ENCODE results near the gene ARHGAP15.

Gene ARHGAP15

DNA sequence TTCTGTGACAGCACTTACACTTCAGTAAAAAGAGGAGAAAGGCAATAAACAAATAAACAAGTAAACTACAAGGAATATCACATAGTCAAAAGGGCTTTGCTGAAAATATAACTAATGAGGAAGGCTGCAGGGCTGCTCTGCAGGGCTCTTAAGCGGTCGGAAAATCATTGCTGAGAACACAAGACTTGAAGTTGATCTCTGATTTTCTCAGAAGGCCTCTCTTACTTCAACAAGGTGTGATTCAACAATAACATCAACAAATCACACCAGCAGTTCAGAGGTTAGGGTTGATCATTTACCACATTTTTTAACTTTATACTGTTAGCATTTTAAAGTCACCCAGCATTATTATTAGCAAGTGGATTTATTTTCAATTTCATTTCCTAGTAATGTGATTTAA lies 215.6 kb downstream of the ARHGAP15 start:
- no peak overlapping the region for H3K4me3 ChIP-seq (ENCODE audit: insufficient read length, low read depth)
- H3K9me3 ChIP-seq (ENCODE audit: insufficient read depth, low read length) = no peaks in the 10 kb centered on the region
- H3K4me1 ChIP-seq (ENCODE audit: insufficient read depth, insufficient read length) = no peaks in the 10 kb centered on the region
- DNase-seq (ENCODE audit: low read depth, low spot score) = no peak
- TF ChIP-seq YY1 (IDR thresholded peaks at IDR 0.05; ENCODE audit: insufficient read depth, insufficient read length) = no peak
- no peaks in the 10 kb centered on the region for H3K27me3 ChIP-seq (ENCODE audit: insufficient read depth, insufficient read length)
- no peak overlapping the region for H3K9ac ChIP-seq (ENCODE audit: insufficient read length, low read depth)
- no peaks in the 10 kb centered on the region for H3K36me3 ChIP-seq (ENCODE audit: insufficient read depth, insufficient read length, low read length)

DNA sequence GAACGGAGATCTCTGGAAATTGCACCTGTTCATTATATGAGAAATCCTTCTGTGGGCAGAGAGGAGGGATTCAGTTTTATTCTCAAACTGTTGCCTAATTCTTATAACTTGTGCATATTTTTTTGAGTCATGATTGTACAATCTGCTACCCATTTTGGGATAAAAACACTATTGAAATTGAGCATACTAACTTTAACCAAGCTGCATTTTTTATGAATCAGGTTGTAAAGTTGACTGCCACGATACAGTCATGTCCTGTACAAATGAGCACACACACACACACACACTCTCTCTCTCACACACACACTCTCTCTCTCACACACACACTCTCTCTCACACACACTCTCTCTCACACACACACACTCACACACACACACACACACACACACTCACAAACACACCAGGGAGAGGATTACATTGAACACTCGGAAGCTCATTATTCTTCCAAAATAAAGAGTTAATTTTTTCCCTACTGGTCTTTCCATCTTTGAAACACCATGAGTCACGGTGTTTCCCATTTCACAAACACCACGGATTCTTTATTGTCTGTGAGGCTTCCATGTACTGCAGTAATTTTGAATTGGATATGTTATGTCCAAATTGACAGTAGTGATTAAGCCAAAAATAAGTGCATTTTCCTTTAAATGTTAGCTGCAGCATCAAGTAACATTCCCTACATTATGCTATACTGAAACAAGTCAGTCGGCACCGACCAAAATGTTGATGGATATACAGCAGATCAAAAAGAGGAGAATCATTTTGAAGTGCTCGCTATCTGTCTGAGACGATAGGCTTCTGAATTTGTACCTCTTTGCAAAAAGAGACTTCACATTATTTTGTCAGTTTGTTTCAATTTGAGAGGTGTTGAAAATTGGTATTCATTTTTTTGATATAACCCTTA lies 216.9 kb downstream of the ARHGAP15 start:
- TF ChIP-seq ZNF274 (IDR thresholded peaks at IDR 0.05; ENCODE audit: low read depth, low read length) = no peak
- TF ChIP-seq SUZ12 (IDR thresholded peaks at IDR 0.05; ENCODE audit: extremely low read depth, insufficient read depth, insufficient read length) = no peak
- TF ChIP-seq YY1 (IDR thresholded peaks at IDR 0.05; ENCODE audit: insufficient read depth, insufficient read length) = no peak
- H3K4me1 ChIP-seq (ENCODE audit: insufficient read depth, insufficient read length) = no peaks in the 10 kb centered on the region
- no peak overlapping the region for H3K9ac ChIP-seq (ENCODE audit: insufficient read length, low read depth)
- DNase-seq (ENCODE audit: low read depth, low spot score) = no peak
- no peaks in the 10 kb centered on the region for H3K9me3 ChIP-seq (ENCODE audit: insufficient read depth, low read length)
- H3K4me3 ChIP-seq (ENCODE audit: insufficient read length, low read depth) = no peak overlapping the region
- H3K27me3 ChIP-seq (ENCODE audit: insufficient read depth, insufficient read length) = no peaks in the 10 kb centered on the region
- no peaks in the 10 kb centered on the region for H3K36me3 ChIP-seq (ENCODE audit: insufficient read depth, insufficient read length, low read length)

DNA sequence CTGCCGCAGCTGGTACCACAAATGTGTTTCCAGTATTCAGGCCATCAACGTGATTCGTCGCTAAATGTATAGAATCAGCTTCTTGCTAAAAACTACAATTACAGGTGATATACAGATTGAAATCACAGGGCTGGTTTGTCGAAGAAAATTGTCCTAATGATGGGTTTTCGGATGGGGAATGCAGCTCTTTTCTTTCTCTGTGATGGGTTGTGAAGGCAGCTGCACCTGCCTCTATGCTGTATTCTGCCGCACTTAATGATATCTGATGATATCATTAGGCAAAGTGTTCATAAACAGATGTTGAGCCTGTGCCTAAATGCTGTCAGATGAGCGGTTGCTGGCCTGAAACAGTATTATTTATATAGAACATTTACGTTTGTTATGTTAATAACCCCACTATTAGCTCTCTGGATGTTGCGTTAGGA lies 218.1 kb downstream of the ARHGAP15 start:
- no peaks in the 10 kb centered on the region for H3K36me3 ChIP-seq (ENCODE audit: insufficient read depth, insufficient read length, low read length)
- H3K4me1 ChIP-seq (ENCODE audit: insufficient read depth, insufficient read length) = no peaks in the 10 kb centered on the region
- no peak for TF ChIP-seq YY1 (IDR thresholded peaks at IDR 0.05; ENCODE audit: insufficient read depth, insufficient read length)
- TF ChIP-seq ZNF274 (IDR thresholded peaks at IDR 0.05; ENCODE audit: low read depth, low read length) = no peak
- no peak for TF ChIP-seq SUZ12 (IDR thresholded peaks at IDR 0.05; ENCODE audit: extremely low read depth, insufficient read depth, insufficient read length)
- no peak overlapping the region for H3K4me3 ChIP-seq (ENCODE audit: insufficient read length, low read depth)
- H3K9me3 ChIP-seq (ENCODE audit: insufficient read depth, low read length) = no peaks in the 10 kb centered on the region
- no peak overlapping the region for H3K9ac ChIP-seq (ENCODE audit: insufficient read length, low read depth)
- no peaks in the 10 kb centered on the region for H3K27me3 ChIP-seq (ENCODE audit: insufficient read depth, insufficient read length)
- DNase-seq (ENCODE audit: low read depth, low spot score) = no peak

DNA sequence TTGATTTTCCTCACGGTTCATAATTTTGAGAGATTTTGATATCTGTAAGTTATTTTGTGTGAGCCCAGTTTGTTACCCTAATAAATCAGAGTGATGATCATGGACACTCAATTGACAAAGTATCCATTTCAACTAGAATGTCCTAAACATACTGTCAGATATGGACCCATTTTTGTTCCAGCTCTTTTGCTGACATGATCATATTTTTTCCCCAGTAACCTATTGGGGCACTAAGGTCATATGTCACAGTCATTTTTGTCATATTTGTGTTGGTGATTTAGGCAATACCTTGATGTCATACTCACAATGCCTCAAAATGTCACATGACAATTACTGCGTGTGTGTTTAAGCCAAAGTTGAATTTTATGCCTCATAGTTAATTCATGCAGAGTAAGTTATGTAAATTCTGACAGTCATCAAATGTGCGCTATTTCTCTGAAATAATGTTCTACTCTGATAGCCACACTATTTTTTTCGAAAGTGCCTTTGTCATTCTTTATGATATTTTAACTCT lies 218.7 kb downstream of the ARHGAP15 start:
- no peak for TF ChIP-seq SUZ12 (IDR thresholded peaks at IDR 0.05; ENCODE audit: extremely low read depth, insufficient read depth, insufficient read length)
- TF ChIP-seq ZNF274 (IDR thresholded peaks at IDR 0.05; ENCODE audit: low read depth, low read length) = no peak
- TF ChIP-seq YY1 (IDR thresholded peaks at IDR 0.05; ENCODE audit: insufficient read depth, insufficient read length) = no peak
- Histone ChIP-seq H3K36me3 (ENCODE audit: insufficient read depth, insufficient read length, low read length) (no peaks in the 10 kb centered on the region), H3K4me1 (ENCODE audit: insufficient read depth, insufficient read length) (no peaks in the 10 kb centered on the region), H3K9ac (ENCODE audit: insufficient read length, low read depth) (no peak overlapping the region), H3K9me3 (ENCODE audit: insufficient read depth, low read length) (no peaks in the 10 kb centered on the region), H3K4me3 (ENCODE audit: insufficient read length, low read depth) (no peak overlapping the region), H3K27me3 (ENCODE audit: insufficient read depth, insufficient read length) (no peaks in the 10 kb centered on the region)
- no peak for DNase-seq (ENCODE audit: low read depth, low spot score)

DNA sequence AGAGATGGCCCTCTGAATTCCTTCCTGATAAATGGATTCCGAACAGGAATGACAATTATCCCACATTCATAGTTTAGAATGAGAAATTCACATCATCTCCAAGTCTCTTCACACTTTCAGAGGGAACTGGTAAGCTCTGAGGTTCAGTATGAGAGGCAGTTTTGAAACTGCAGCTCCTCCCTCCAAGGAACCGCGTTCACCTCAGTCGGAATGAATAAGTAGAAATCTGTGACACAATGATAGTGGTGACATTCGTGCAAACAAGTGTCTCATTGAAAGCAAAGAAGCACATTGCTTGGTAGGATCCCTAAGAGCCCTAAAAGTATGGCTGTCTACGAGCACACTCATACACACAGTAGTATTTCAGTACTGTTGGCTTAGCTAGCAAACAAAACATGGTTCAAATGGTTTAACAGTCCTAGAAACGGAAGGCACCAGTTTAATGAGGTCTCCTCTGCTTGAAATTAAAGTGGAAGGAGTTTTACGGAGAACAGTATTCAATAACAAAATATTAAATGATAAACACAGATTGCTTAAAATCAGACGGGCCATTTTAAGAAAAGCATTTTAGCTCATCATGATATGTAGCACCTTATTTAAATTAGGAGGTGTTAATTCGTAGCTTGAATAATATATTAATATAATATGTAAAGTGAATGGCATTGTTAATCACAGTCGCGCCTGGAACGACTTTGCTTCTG lies 225.0 kb downstream of the ARHGAP15 start:
- Histone ChIP-seq H3K27me3 (ENCODE audit: insufficient read depth, insufficient read length) (no peaks in the 10 kb centered on the region), H3K4me3 (ENCODE audit: insufficient read length, low read depth) (no peak overlapping the region), H3K36me3 (ENCODE audit: insufficient read depth, insufficient read length, low read length) (no peaks in the 10 kb centered on the region), H3K9me3 (ENCODE audit: insufficient read depth, low read length) (no peaks in the 10 kb centered on the region), H3K4me1 (ENCODE audit: insufficient read depth, insufficient read length) (no peaks in the 10 kb centered on the region), H3K9ac (ENCODE audit: insufficient read length, low read depth) (no peak overlapping the region)
- TF ChIP-seq ZNF274 (IDR thresholded peaks at IDR 0.05; ENCODE audit: low read depth, low read length) = no peak
- TF ChIP-seq YY1 (IDR thresholded peaks at IDR 0.05; ENCODE audit: insufficient read depth, insufficient read length) = no peak
- TF ChIP-seq SUZ12 (IDR thresholded peaks at IDR 0.05; ENCODE audit: extremely low read depth, insufficient read depth, insufficient read length) = no peak
- no peak for DNase-seq (ENCODE audit: low read depth, low spot score)

DNA sequence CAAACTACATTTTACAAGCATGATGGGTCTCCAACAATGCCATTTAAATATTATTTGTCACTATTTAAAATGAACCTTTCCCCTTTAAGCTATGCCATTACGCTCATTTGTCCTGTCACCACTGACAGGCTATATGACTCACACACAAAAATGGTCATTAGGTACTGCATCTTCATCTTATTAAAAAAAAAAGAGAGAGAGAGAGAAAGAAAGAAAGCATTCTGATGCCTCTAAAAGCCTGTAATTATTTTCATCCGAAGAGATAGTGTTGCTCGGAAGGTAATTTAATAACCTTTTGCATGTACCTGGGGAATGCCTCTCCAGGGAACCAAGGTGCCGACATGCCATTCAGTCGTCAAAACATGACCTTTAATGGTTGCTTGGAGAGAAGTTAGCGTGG lies 226.7 kb downstream of the ARHGAP15 start:
- no peak overlapping the region for H3K9ac ChIP-seq (ENCODE audit: insufficient read length, low read depth)
- H3K9me3 ChIP-seq (ENCODE audit: insufficient read depth, low read length) = no peaks in the 10 kb centered on the region
- no peak overlapping the region for H3K4me3 ChIP-seq (ENCODE audit: insufficient read length, low read depth)
- no peaks in the 10 kb centered on the region for H3K27me3 ChIP-seq (ENCODE audit: insufficient read depth, insufficient read length)
- H3K36me3 ChIP-seq (ENCODE audit: insufficient read depth, insufficient read length, low read length) = no peaks in the 10 kb centered on the region
- TF ChIP-seq SUZ12 (IDR thresholded peaks at IDR 0.05; ENCODE audit: extremely low read depth, insufficient read depth, insufficient read length) (no peak), ZNF274 (IDR thresholded peaks at IDR 0.05; ENCODE audit: low read depth, low read length) (no peak), YY1 (IDR thresholded peaks at IDR 0.05; ENCODE audit: insufficient read depth, insufficient read length) (no peak)
- DNase-seq (ENCODE audit: low read depth, low spot score) = no peak
- no peaks in the 10 kb centered on the region for H3K4me1 ChIP-seq (ENCODE audit: insufficient read depth, insufficient read length)

DNA sequence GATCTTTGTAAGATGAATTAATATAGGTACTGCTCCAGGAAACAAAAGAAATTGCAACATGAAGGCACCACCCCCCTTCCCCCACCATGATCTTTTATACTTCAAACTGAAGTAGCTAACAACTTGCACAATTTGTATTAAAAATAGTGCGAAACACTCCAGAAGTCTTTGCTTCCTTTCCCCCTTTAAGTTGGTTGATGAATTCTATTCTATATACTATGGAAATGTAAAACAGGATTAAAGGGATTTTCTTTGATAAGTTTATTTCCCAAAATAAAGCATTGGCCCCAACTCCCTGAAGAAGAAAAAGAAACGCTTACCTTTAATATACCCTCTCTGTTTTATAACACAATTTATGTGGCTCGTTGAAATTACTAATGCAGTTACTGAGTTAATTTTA lies 227.1 kb downstream of the ARHGAP15 start:
- DNase-seq (ENCODE audit: low read depth, low spot score) = no peak
- TF ChIP-seq YY1 (IDR thresholded peaks at IDR 0.05; ENCODE audit: insufficient read depth, insufficient read length) (no peak), ZNF274 (IDR thresholded peaks at IDR 0.05; ENCODE audit: low read depth, low read length) (no peak), SUZ12 (IDR thresholded peaks at IDR 0.05; ENCODE audit: extremely low read depth, insufficient read depth, insufficient read length) (no peak)
- H3K9me3 ChIP-seq (ENCODE audit: insufficient read depth, low read length) = no peaks in the 10 kb centered on the region
- H3K27me3 ChIP-seq (ENCODE audit: insufficient read depth, insufficient read length) = no peaks in the 10 kb centered on the region
- no peak overlapping the region for H3K4me3 ChIP-seq (ENCODE audit: insufficient read length, low read depth)
- H3K9ac ChIP-seq (ENCODE audit: insufficient read length, low read depth) = no peak overlapping the region
- no peaks in the 10 kb centered on the region for H3K4me1 ChIP-seq (ENCODE audit: insufficient read depth, insufficient read length)
- no peaks in the 10 kb centered on the region for H3K36me3 ChIP-seq (ENCODE audit: insufficient read depth, insufficient read length, low read length)

Data from NT2/D1 (cell line).